Amygdala (tissue), 56 donors: ENCODE results near the gene PRR16.

Experiments
- DNase-seq, 56 donors: peaks; one replicate each; lab custom pipeline; 2025; lab: John Stamatoyannopoulos, UW

Gene PRR16

GRCh38 chr5:120555345-120555744, 91.2 kb downstream of the PRR16 start:
- no peak for DNase-seq

- DNase-seq = no peak
Observed at GRCh38 chr5:120564013-120564412, 99.9 kb downstream of the PRR16 start.

GRCh38 chr5:120567066-120567465, 103.0 kb downstream of the PRR16 start:
- no peak for DNase-seq

GRCh38 chr5:120567921-120568320, 103.8 kb downstream of the PRR16 start:
- no peak for DNase-seq

GRCh38 chr5:120568711-120569110, 104.6 kb downstream of the PRR16 start:
- no peak for DNase-seq

GRCh38 chr5:120576588-120576987, 112.5 kb downstream of the PRR16 start:
- no peak for DNase-seq

- DNase-seq = no peak
Observed at GRCh38 chr5:120582635-120583034, 118.5 kb downstream of the PRR16 start.

GRCh38 chr5:120586646-120587045, 122.5 kb downstream of the PRR16 start:
- DNase-seq = no peak

GRCh38 chr5:120591911-120592310, 127.8 kb downstream of the PRR16 start:
- DNase-seq = no peak

- no peak for DNase-seq
Observed at GRCh38 chr5:120599576-120599975, 135.5 kb downstream of the PRR16 start.

- no peak for DNase-seq
Observed at GRCh38 chr5:120600639-120601038, 136.5 kb downstream of the PRR16 start.

GRCh38 chr5:120602033-120602432, 137.9 kb downstream of the PRR16 start:
- no peak for DNase-seq

- no peak for DNase-seq
Observed at GRCh38 chr5:120604884-120605283, 140.8 kb downstream of the PRR16 start.

- no peak for DNase-seq
Observed at GRCh38 chr5:120605325-120606079, 141.4 kb downstream of the PRR16 start.

GRCh38 chr5:120609570-120609969, 145.5 kb downstream of the PRR16 start:
- DNase-seq = no peak

GRCh38 chr5:120610145-120610544, 146.0 kb downstream of the PRR16 start:
- no peak for DNase-seq

- no peak for DNase-seq
Observed at GRCh38 chr5:120613729-120614128, 149.6 kb downstream of the PRR16 start.

- no peak for DNase-seq
Observed at GRCh38 chr5:120614531-120615180, 150.6 kb downstream of the PRR16 start.

- no peak for DNase-seq
Observed at GRCh38 chr5:120615967-120616645, 152.0 kb downstream of the PRR16 start.

- DNase-seq = no peak
Observed at GRCh38 chr5:120621339-120621738, 157.2 kb downstream of the PRR16 start.

GRCh38 chr5:120624021-120624563, 160.0 kb downstream of the PRR16 start:
- no peak for DNase-seq
